ENCODE results near the gene PRPF8. TPM values are rescaled to one million over a fixed set of nuclear protein-coding genes. Genes with fewer than 3 reads are reported as not detected.

PRPF8 gene
- total and polyA plus RNA-seq, 2 of the 13 experiments (the other 11 are each of a cell fraction or from before 2014, with no cell fraction given), result 112 to 179 TPM

DNA sequence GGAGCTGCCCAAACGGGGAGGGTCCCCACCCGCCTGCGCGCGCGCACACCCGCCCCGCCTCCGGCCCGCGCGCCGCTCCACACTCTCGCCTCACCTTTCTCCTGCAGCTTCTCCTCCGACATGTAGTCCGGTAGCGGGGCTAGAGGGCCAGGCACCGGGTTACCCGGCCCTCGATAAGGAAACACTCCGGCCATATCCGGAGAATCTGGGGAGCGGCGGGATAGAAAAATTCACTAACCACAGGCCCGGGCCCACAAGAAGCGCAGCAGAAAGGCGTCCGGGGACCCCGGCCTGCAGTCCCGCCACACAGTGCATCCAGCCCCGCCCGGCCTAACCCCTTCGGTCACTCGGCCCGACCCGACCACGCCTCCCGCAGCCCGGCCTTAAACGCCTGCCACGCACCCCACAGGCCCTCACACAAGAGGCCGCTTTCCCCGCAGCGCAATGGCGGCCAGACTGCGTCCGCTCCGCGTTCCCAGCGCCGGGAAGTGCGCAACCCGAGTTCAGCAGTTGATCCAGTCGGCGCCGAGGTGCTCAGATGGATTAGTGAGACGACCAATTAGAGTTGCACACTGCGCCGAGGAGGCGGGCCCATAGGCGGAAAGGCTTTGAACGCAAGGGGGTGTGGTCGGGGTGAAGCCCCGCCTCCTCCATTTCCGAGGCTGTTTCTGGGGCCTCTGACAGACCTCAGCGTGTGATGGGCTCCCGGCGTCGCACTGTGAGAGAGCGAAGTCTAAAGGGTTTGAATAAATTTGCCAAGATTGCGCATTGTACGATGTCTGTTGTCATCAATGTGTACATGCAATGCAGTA, at the start of gene PRPF8 (continued):
- TF ChIP-seq PTBP1 (IDR thresholded peaks at IDR 0.05; ENCODE audit: low read depth, low read length, poor library complexity, severe bottlenecking) (no peak), ZNF160 (CRISPR knock-in tag; IDR thresholded peaks at IDR 0.05) (0 out of 2 replicates have a peak, but pooled peaks have one; percentile 20), CHD4 (IDR thresholded peaks at IDR 0.05; ENCODE audit: borderline replicate concordance, low read length) (no peak), SSRP1 (CRISPR knock-in tag; IDR thresholded peaks at IDR 0.05) (no peak), DPF2 (CRISPR knock-in tag; IDR thresholded peaks at IDR 0.05; ENCODE audit: borderline replicate concordance, low read depth) (no peak), ZNF367 (CRISPR knock-in tag; IDR thresholded peaks at IDR 0.05; ENCODE audit: borderline replicate concordance) (no peak), JUNB (CRISPR knock-in tag; IDR thresholded peaks at IDR 0.05; ENCODE audit: borderline replicate concordance) (no peak), ZNF407 (CRISPR knock-in tag; IDR thresholded peaks at IDR 0.05; ENCODE audit: not compliant biosample characterization) (peak; percentile 39), ZFP36L1 (CRISPR knock-in tag; IDR thresholded peaks at IDR 0.05) (no peak), ZUFSP (CRISPR knock-in tag; IDR thresholded peaks at IDR 0.05; ENCODE audit: borderline replicate concordance) (no peak), DR1 (CRISPR knock-in tag; IDR thresholded peaks at IDR 0.05) (peak; percentile 83), PAX8 (CRISPR knock-in tag; IDR thresholded peaks at IDR 0.05; ENCODE audit: borderline replicate concordance) (peak; percentile 55; the same call in 1 of the 2 replicates), SALL1 (CRISPR knock-in tag; IDR thresholded peaks at IDR 0.05) (peak; percentile 64), KAT2B (IDR thresholded peaks at IDR 0.05; ENCODE audit: borderline replicate concordance, low read depth, low read length) (no peak), JUN (CRISPR knock-in tag; IDR thresholded peaks at IDR 0.05) (no peak), ZNF275 (CRISPR knock-in tag; IDR thresholded peaks at IDR 0.05; ENCODE audit: borderline replicate concordance) (no peak), POLR2G (IDR thresholded peaks at IDR 0.05; ENCODE audit: low read depth, low read length) (peak; percentile 97)
